ENCODE data around the gene LZTFL1. TPM values are rescaled to one million over a fixed set of nuclear protein-coding genes. Genes with fewer than 3 reads are reported as not detected.

Gene LZTFL1
- total RNA-seq, 8 experiments from 2014 or later, result 2.9 to 32.4 (median 12.6) TPM

DNA sequence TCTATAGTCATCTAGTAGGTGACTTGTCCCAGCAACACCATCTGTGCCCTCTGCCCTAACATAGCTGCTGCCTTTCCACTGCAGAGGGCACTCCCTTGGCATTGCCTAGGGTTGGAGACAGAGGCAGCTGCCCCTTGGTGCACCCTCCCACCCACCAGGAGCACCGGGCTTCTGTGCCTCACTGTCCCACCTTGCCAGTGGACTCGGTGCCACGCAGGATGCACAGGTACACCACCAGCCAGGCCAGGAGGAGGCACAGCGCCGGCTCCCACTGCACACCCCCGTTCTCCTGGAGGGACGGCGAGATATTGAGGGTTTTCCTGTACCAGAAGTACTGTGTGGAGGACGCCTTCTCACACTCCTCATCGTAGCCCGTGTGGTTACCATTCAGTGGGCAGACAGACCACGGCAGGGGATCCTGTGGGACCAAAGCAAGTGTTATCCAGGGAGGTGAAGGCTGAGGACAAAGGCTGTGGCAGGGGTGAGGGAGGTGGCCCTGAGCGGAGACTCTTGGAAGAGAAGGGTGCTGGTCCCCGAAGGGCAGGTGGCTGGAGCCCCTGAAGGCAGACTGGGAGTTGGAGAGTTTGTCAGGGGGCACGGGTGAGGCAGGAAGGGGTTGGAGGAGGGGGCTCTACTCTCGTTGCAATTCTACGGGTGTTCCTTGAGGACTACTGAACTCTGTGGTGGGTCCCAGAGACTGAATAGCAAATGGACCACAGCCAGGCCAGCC is 66.2 kb downstream of the LZTFL1 start:
- in situ Hi-C loops (cut with MboI; ENCODE audit: low pct_unique_long_range_greater_than_20kb in 2 of 9, low sequenced_read_pairs in 9 of 9, unreplicated experiment in 9 of 9), result no loop called here
- Histone ChIP-seq H3K4me1 (replicated peaks in 1 of 2) (no peaks in the 10 kb centered on the region), H3K27ac (no peak overlapping the region), H3K4me3 (no peak overlapping the region)
- ATAC-seq (replicated peaks in 6 of 8), result no peak
- WGBS, 10 experiments, result 60 to 100% (median 81%) methylated on average over 1 to 8 of the region's 17 CpGs; no CpG with 5 or more reads in 6 of the 10 experiments

DNA sequence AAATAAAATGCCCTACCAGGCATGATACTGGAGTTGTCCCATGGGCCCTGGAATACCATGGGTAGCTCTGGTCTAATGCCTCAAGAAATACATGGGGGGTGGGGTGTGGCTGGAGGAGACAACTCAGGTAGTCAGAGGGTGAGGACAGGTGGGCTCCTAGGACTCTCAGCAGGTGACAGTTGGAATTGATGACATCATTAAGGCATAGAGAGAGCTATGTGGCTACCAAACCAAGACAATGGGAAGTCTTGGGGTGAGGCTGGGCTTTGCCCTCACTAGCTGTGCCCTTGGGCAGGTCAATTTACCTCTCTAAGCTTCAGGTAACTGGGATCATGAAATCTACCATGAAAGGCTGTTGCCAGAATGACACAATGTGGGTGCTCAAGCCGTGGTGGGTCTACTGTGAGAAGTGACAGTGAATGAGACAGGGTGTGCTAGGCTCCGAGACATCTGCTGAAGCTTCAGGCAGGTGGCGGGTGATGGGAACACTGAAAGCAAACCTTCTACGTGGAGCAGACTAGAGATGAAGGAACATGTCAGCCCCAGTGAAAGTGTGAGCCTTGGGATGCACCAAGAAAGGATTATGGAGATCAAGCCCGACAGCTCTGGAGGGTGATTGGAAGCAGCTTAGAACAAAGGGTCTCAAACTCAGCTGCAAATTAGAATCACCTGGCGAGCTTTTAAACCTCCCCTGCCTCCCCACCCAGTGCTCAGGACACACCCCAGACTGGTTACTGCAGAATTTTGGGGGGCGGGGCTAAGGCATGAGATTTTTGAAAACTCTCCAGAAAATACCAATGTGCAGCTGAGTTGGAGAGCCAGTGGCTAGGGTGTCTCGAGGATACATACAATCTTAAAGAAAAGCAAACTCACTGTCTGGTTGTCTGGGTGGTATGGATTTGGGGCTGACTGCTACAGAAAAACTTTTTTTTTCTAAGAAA is 67.1 kb downstream of the LZTFL1 start:
- 0 to 89% (median 59%) methylated on average over 1 to 6 of the region's 8 CpGs; no CpG with 5 or more reads in 2 of the 10 experiments for WGBS, 10 experiments
- ATAC-seq (replicated peaks in 6 of 8), result peak in 1 of 8 experiments; percentile 53
- Histone ChIP-seq H3K4me3 (no peak overlapping the region), H3K27ac (no peak overlapping the region), H3K4me1 (replicated peaks in 1 of 2) (no peaks in the 10 kb centered on the region)
- in situ Hi-C loops (cut with MboI; ENCODE audit: low pct_unique_long_range_greater_than_20kb in 2 of 9, low sequenced_read_pairs in 9 of 9, unreplicated experiment in 9 of 9), result loop anchor here in 3 of 9 experiments (25.0 kb wide), 2 partner anchors 137 to 162 kb away; partner anchors contain the start of gene CXCR6 (in 1 of the 3)

DNA sequence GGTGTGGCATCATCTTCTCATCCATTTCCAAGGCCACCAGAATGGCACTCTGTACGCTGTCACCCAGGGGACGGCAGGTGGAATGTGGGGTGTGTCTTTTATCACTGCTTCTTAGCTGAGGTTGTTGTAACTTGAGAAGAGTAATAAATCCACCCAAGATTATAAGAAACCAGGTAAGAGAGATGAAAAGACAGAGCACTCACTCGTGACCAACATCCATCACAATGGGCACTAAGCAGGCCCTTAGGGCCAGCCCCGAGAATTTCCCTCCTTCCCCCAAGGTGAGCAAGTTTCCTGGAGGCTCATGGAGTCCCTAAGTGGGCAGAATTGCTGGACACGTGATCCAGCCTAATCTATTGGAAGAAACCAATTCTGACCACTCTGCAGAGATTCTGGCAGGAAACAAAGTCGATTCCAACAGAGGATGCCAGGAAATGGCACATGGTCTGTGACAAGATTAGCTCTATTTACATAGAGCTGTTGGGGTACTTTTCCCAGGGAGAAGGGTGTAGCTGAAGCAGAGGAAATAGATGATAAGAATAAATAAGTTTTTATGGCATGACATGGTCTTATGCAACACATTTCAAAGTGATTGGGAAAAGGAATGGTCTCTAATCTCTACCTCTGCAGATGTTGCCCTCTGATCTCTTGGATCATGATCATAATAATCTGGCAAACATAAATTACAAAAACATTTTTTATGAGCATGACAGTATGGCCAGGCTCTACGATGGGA is 68.0 kb downstream of the LZTFL1 start:
- in situ Hi-C loops (cut with MboI; ENCODE audit: low pct_unique_long_range_greater_than_20kb in 2 of 9, low sequenced_read_pairs in 9 of 9, unreplicated experiment in 9 of 9), result loop anchor here in 3 of 9 experiments (25.0 kb wide), 2 partner anchors 138 to 163 kb away; partner anchors contain the start of gene CXCR6 (in 1 of the 3)
- peak in 1 of 8 experiments; percentile 32 for ATAC-seq (replicated peaks in 6 of 8)
- Histone ChIP-seq H3K27ac (no peak overlapping the region), H3K4me1 (replicated peaks in 1 of 2) (no peaks in the 10 kb centered on the region), H3K4me3 (no peak overlapping the region)
- 0 to 81% (median 64%) methylated on average over 1 to 6 of the region's 7 CpGs; no CpG with 5 or more reads in 2 of the 10 experiments for WGBS, 10 experiments

Other genes starting within 250 kb of the LZTFL1 start
- 10 to 100 TPM in 3 of 8 experiments, 1 to 10 TPM in 5; 3.3 to 18.0 (median 7.8) TPM for gene LIMD1, start 247.4 kb downstream of the LZTFL1 start, total RNA-seq
- 10 to 100 TPM; 22.4 to 78.7 (median 33.1) TPM for gene SACM1L, start 152.7 kb downstream of the LZTFL1 start, total RNA-seq
- 1 to 10 TPM in 3 of 8 experiments, under 1 TPM in 5; 0.05 to 7.2 (median 0.34) TPM for gene SLC6A20, start 45.6 kb downstream of the LZTFL1 start, total RNA-seq
- gene CCR9, start 44.4 kb upstream of the LZTFL1 start, total RNA-seq, result 1 to 10 TPM in 1 of 8 experiments, under 1 TPM in 6, not detected in 1; 0.14 to 1.4 (median 0.57) TPM
- gene CXCR6, start 101.3 kb upstream of the LZTFL1 start, total RNA-seq, result 1 to 10 TPM in 2 of 8 experiments, under 1 TPM in 6; 0.16 to 5.3 (median 0.84) TPM
- gene FYCO1, start 153.7 kb upstream of the LZTFL1 start, total RNA-seq, result 10 to 100 TPM in 3 of 8 experiments, 1 to 10 TPM in 4, under 1 TPM in 1; 0.87 to 19.6 (median 5.6) TPM
- under 1 TPM in 6 of 8 experiments, not detected in 2; 0.04 to 0.71 (median 0.18) TPM for gene XCR1, start 185.4 kb upstream of the LZTFL1 start, total RNA-seq

Measured in motor neuron (in vitro differentiated cells).